ENCODE measurements around the gene ZDHHC6. TPM values are rescaled to one million over a fixed set of nuclear protein-coding genes. Genes with fewer than 3 reads are reported as not detected.
A peak's percentile ranks its signal among the peaks of the same experiment; 100 is the strongest.
"Not testable (repeated sequence)": the region's sequence is repeated elsewhere in the genome, so short reads cannot be mapped to it uniquely, and the experiment has no call there.

Gene ZDHHC6
- polyA plus RNA-seq, 2 donors = 21.8 to 35.5 TPM

DNA sequence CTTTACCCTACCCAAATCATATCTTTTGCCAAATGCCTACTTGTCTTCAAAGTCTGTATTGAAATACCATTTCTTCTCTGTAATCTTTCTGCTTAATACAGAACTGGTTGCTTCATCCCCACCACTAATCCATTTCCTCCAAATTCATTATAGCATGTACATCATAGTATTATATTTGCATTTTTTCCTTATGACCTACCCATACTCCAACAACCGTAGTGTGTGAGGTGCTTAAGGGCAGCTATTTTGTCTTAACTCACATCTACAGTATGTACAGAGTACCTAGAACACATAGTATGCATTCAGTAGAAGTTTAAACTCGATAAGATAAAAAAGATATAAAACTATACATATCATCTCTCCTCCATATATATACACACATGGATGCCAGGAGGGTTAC, 49.1 kb downstream of the ZDHHC6 start:
- Histone ChIP-seq H3K27ac (ENCODE audit: low read depth in 2 of 2, low read length in 1 of 2) (no peak overlapping the region), H3K27me3 (ENCODE audit: control insufficient read depth in 1 of 2, insufficient read depth in 2 of 2, low read length in 2 of 2) (no peaks in the 10 kb centered on the region), H3K4me1 (ENCODE audit: control insufficient read depth in 2 of 2, insufficient read depth in 2 of 2, low read length in 1 of 2) (no peaks in the 10 kb centered on the region), H3K9me3 (ENCODE audit: control insufficient read depth in 2 of 2, insufficient read depth in 1 of 2, low read depth in 1 of 2, low read length in 1 of 2) (no peaks in the 10 kb centered on the region), H3K36me3 (ENCODE audit: control insufficient read depth in 2 of 2, insufficient read depth in 2 of 2, low read length in 1 of 2) (peaks cover 0 to 2% of the 10 kb centered on the region in 2 donors), H3K4me3 (ENCODE audit: low read depth in 1 of 2, low read length in 2 of 2) (no peak overlapping the region)
- 91 to 94% methylated on average over 2 of the region's 2 CpGs for WGBS, 2 donors

DNA sequence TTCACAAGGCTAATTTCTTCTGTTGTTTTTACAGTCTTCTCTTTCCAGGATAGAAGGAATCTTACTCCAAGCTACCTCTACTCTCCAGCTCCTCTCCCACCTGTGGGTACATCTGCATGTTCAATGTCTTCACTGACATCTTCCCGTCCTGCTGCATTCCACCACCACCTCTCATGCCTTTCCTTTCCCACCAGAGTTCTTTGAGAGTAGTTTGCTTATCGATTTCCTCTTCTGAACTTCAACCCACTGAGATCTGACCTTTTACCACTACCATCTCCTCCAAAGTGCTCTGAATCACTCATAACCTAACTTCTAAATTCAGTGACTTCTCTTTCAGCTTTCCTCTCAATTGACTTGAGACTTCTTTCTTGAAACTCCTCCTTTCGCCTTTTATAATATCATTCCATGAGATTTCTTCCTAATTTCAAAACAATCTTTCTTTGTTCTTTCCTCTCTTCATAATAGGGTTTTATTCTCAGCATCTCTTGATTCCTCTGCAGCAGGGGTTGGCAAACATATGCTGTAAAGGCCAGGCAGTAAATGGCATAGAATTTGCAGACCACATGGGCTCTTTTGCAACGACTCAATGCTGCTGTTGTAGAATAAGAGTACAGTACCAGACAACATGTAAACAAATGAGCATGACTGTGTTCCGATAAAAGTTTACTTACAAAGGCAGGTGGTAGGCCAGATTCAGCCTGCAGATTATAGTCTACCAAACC, 50.7 kb downstream of the ZDHHC6 start:
- no peaks in the 10 kb centered on the region for H3K27me3 ChIP-seq (ENCODE audit: control insufficient read depth in 1 of 2, insufficient read depth in 2 of 2, low read length in 2 of 2)
- no peak overlapping the region for H3K27ac ChIP-seq (ENCODE audit: low read depth in 2 of 2, low read length in 1 of 2)
- H3K36me3 ChIP-seq (ENCODE audit: control insufficient read depth in 2 of 2, insufficient read depth in 2 of 2, low read length in 1 of 2) = peaks cover 0 to 2% of the 10 kb centered on the region in 2 donors
- WGBS, 2 donors = 71 to 77% methylated on average over 5 of the region's 5 CpGs
- no peak overlapping the region for H3K4me3 ChIP-seq (ENCODE audit: low read depth in 1 of 2, low read length in 2 of 2)
- H3K4me1 ChIP-seq (ENCODE audit: control insufficient read depth in 2 of 2, insufficient read depth in 2 of 2, low read length in 1 of 2) = no peaks in the 10 kb centered on the region
- no peaks in the 10 kb centered on the region for H3K9me3 ChIP-seq (ENCODE audit: control insufficient read depth in 2 of 2, insufficient read depth in 1 of 2, low read depth in 1 of 2, low read length in 1 of 2)

DNA sequence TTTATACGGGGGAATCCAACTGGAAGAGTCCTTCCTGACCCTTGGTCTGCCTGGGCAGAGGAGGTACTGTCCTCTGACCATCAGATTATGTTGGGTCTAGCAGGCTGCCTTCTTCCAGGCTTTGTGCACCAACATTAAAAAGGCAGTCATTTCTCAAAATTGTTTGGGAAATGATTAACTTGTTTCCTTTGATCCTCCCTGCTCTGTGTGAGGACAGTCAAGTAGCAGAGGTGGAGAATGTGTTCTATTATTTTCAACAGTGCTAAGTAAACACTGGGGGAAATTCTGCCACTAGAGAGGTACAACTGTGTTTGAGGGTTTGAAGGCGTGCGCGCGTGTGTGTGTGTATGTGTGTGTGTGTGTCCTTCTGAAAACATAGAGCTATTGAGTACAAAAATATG, 52.2 kb downstream of the ZDHHC6 start:
- Histone ChIP-seq H3K36me3 (ENCODE audit: control insufficient read depth in 2 of 2, insufficient read depth in 2 of 2, low read length in 1 of 2) (peaks cover 0 to 2% of the 10 kb centered on the region in 2 donors), H3K9me3 (ENCODE audit: control insufficient read depth in 2 of 2, insufficient read depth in 1 of 2, low read depth in 1 of 2, low read length in 1 of 2) (no peaks in the 10 kb centered on the region), H3K27me3 (ENCODE audit: control insufficient read depth in 1 of 2, insufficient read depth in 2 of 2, low read length in 2 of 2) (no peaks in the 10 kb centered on the region), H3K27ac (ENCODE audit: low read depth in 2 of 2, low read length in 1 of 2) (no peak overlapping the region), H3K4me1 (ENCODE audit: control insufficient read depth in 2 of 2, insufficient read depth in 2 of 2, low read length in 1 of 2) (no peaks in the 10 kb centered on the region), H3K4me3 (ENCODE audit: low read depth in 1 of 2, low read length in 2 of 2) (no peak overlapping the region)
- 64 to 70% methylated on average over 5 of the region's 5 CpGs for WGBS, 2 donors

DNA sequence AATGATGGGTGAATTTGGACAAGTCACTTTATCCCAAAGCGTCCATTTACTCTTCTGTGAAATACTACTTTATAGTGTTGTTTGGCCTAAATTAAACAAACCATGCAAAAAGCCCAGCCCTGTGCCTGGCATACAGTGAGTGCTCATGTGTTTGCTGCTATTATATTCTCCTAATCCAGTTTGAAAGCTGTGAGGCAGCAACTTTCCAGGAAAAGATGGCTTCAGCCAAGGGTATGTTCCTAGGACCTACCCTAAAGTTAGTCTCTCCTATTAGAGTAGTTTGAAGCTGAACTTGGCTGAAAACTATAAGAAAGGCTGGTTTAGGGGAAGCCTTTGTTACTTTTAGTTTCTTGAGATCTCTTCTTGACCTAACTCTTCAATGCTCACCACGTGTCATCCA, 52.9 kb downstream of the ZDHHC6 start:
- Histone ChIP-seq H3K36me3 (ENCODE audit: control insufficient read depth in 2 of 2, insufficient read depth in 2 of 2, low read length in 1 of 2) (peaks cover 0 to 2% of the 10 kb centered on the region in 2 donors), H3K27ac (ENCODE audit: low read depth in 2 of 2, low read length in 1 of 2) (no peak overlapping the region), H3K9me3 (ENCODE audit: control insufficient read depth in 2 of 2, insufficient read depth in 1 of 2, low read depth in 1 of 2, low read length in 1 of 2) (no peaks in the 10 kb centered on the region), H3K27me3 (ENCODE audit: control insufficient read depth in 1 of 2, insufficient read depth in 2 of 2, low read length in 2 of 2) (no peaks in the 10 kb centered on the region), H3K4me3 (ENCODE audit: low read depth in 1 of 2, low read length in 2 of 2) (no peak overlapping the region), H3K4me1 (ENCODE audit: control insufficient read depth in 2 of 2, insufficient read depth in 2 of 2, low read length in 1 of 2) (peaks cover 0 to 4% of the 10 kb centered on the region in 2 donors)
- 71 to 81% methylated on average over 2 of the region's 2 CpGs for WGBS, 2 donors

DNA sequence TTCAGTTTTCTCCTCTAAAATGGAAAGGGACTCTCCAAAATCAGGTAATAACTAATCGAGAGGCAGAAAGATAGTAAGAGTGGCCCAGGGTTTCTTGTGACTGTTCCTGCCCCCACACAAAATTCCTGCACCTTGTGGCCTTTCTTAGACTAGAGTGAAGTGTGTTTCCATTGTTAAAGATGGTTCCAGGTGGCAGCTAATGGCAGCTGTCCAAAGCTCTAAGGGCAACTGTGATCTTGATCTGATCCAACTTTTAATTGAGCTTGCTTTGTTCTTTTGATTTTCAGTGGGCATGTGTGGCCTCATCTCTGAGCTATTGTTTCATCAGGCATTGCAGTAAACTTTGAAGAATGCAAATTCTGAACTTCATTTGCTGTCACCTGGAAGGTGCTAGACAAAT, 53.4 kb downstream of the ZDHHC6 start:
- 48 to 65% methylated on average over 1 of the region's 1 CpG for WGBS, 2 donors
- H3K36me3 ChIP-seq (ENCODE audit: control insufficient read depth in 2 of 2, insufficient read depth in 2 of 2, low read length in 1 of 2) = peaks cover 0 to 2% of the 10 kb centered on the region in 2 donors
- no peak overlapping the region for H3K27ac ChIP-seq (ENCODE audit: low read depth in 2 of 2, low read length in 1 of 2)
- no peaks in the 10 kb centered on the region for H3K9me3 ChIP-seq (ENCODE audit: control insufficient read depth in 2 of 2, insufficient read depth in 1 of 2, low read depth in 1 of 2, low read length in 1 of 2)
- no peaks in the 10 kb centered on the region for H3K27me3 ChIP-seq (ENCODE audit: control insufficient read depth in 1 of 2, insufficient read depth in 2 of 2, low read length in 2 of 2)
- H3K4me3 ChIP-seq (ENCODE audit: low read depth in 1 of 2, low read length in 2 of 2) = no peak overlapping the region
- peaks cover 0 to 4% of the 10 kb centered on the region in 2 donors for H3K4me1 ChIP-seq (ENCODE audit: control insufficient read depth in 2 of 2, insufficient read depth in 2 of 2, low read length in 1 of 2)

DNA sequence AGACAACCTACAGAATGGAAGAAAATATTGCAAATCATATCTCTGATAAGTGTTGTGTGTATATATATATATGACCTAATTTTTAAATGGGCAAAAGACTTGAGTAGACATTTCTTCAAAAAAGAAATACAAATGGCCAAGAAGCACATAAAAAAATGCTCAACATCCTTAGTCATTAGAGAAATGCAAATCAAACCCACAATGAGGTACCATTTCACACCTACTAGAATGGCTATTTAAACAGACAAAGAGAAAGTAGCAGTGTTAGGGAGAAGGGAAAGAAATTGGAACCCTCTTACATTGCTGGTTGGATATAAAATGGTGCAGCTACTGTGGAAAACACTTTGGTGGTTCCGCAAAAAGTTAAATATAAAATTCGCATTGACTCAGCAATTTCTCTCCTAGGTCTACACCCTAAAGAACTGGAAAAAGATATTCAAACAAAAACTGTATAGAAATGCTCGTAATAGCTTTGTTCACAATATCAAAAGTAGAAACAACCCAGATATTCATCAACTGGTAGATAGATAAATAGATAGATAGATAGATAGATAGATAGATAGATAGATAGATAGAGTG, 56.5 kb downstream of the ZDHHC6 start:
- WGBS, 2 donors = 94 to 98% methylated on average over 3 of the region's 3 CpGs
- H3K27ac ChIP-seq (ENCODE audit: low read depth in 2 of 2, low read length in 1 of 2) = no peak overlapping the region
- H3K4me3 ChIP-seq (ENCODE audit: low read depth in 1 of 2, low read length in 2 of 2) = no peak overlapping the region
- H3K36me3 ChIP-seq (ENCODE audit: control insufficient read depth in 2 of 2, insufficient read depth in 2 of 2, low read length in 1 of 2) = no peaks in the 10 kb centered on the region
- no peaks in the 10 kb centered on the region for H3K9me3 ChIP-seq (ENCODE audit: control insufficient read depth in 2 of 2, insufficient read depth in 1 of 2, low read depth in 1 of 2, low read length in 1 of 2)
- no peaks in the 10 kb centered on the region for H3K27me3 ChIP-seq (ENCODE audit: control insufficient read depth in 1 of 2, insufficient read depth in 2 of 2, low read length in 2 of 2)
- peaks cover 0 to 4% of the 10 kb centered on the region in 2 donors for H3K4me1 ChIP-seq (ENCODE audit: control insufficient read depth in 2 of 2, insufficient read depth in 2 of 2, low read length in 1 of 2)

DNA sequence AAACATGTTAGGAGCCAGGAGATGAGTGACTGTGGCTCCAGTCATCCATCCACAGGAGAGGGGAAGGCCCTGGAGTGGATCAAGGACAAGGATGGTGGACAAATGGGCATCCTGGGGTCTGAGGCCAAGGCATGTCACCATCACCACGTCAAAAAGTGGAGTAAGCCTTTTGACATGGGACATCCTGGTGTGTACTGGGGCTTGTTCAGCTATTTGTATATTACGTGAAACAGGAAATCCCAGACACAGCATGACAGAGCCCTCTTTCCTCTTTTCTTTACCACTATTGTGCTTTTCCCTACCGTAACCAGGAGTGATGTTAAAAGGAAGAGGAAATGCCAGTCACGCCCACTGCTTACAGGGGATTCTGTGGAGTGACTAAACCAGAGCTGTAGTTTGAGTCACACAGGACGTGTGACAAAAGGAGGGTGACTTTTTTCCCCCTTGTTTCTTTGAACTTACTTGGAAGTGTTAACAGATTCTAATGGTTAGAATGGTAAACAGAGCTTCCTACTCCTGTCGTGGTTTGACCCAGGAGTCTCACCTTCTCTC, 57.4 kb downstream of the ZDHHC6 start:
- Histone ChIP-seq H3K4me1 (ENCODE audit: control insufficient read depth in 2 of 2, insufficient read depth in 2 of 2, low read length in 1 of 2) (peaks cover 0 to 4% of the 10 kb centered on the region in 2 donors), H3K4me3 (ENCODE audit: low read depth in 1 of 2, low read length in 2 of 2) (no peak overlapping the region), H3K27me3 (ENCODE audit: control insufficient read depth in 1 of 2, insufficient read depth in 2 of 2, low read length in 2 of 2) (no peaks in the 10 kb centered on the region), H3K36me3 (ENCODE audit: control insufficient read depth in 2 of 2, insufficient read depth in 2 of 2, low read length in 1 of 2) (no peaks in the 10 kb centered on the region), H3K27ac (ENCODE audit: low read depth in 2 of 2, low read length in 1 of 2) (peak overlapping the region; percentile 57 to 79), H3K9me3 (ENCODE audit: control insufficient read depth in 2 of 2, insufficient read depth in 1 of 2, low read depth in 1 of 2, low read length in 1 of 2) (no peaks in the 10 kb centered on the region)
- 25 to 27% methylated on average over 6 of the region's 6 CpGs for WGBS, 2 donors

DNA sequence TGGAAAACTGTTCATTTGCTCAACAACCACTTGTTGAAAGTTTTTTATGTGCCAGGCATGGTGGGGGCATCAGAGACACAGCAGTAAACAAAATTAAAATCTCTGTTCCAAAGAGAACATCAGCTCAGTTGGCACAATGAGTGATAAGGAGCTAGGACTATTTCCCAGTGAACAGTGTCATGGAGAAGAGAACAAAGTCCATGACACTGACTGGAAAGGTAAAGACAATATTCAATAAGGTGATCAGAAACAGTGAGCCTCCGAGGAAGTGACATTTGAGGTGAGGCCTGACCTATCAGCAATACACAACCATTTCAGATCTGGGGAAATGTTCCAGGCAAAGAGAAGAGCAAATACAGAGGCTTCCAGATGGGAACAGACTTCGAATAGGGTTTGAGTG, 58.2 kb downstream of the ZDHHC6 start:
- Histone ChIP-seq H3K27ac (ENCODE audit: low read depth in 2 of 2, low read length in 1 of 2) (peak overlapping the region; percentile 41 to 42), H3K9me3 (ENCODE audit: control insufficient read depth in 2 of 2, insufficient read depth in 1 of 2, low read depth in 1 of 2, low read length in 1 of 2) (no peaks in the 10 kb centered on the region), H3K27me3 (ENCODE audit: control insufficient read depth in 1 of 2, insufficient read depth in 2 of 2, low read length in 2 of 2) (no peaks in the 10 kb centered on the region), H3K36me3 (ENCODE audit: control insufficient read depth in 2 of 2, insufficient read depth in 2 of 2, low read length in 1 of 2) (no peaks in the 10 kb centered on the region), H3K4me3 (ENCODE audit: low read depth in 1 of 2, low read length in 2 of 2) (no peak overlapping the region), H3K4me1 (ENCODE audit: control insufficient read depth in 2 of 2, insufficient read depth in 2 of 2, low read length in 1 of 2) (peaks cover 0 to 4% of the 10 kb centered on the region in 2 donors)
- WGBS, 2 donors = 62 to 86% methylated on average over 2 of the region's 2 CpGs

DNA sequence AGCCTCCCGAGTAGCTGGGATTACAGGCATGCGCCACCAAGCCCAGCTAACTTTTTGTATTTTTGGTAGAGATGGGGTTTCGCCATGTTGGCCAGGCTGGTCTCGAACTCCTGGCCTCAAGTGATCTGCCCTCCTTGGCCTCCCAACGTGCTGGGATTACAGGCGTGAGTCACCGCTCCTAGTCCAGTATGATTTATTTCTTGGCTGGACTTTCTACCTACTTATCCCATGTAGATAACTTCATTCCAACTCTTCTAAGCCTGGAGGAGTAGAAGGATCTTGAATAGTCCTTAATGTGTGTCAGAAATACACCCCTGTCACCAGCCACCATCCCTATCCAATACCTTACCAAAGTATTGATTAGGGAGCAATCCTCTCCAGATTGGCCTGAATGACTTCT, 58.7 kb downstream of the ZDHHC6 start:
- H3K4me3 ChIP-seq (ENCODE audit: low read depth in 1 of 2, low read length in 2 of 2); H3K27me3 ChIP-seq (ENCODE audit: control insufficient read depth in 1 of 2, insufficient read depth in 2 of 2, low read length in 2 of 2); H3K4me1 ChIP-seq (ENCODE audit: control insufficient read depth in 2 of 2, insufficient read depth in 2 of 2, low read length in 1 of 2); H3K9me3 ChIP-seq (ENCODE audit: control insufficient read depth in 2 of 2, insufficient read depth in 1 of 2, low read depth in 1 of 2, low read length in 1 of 2); H3K27ac ChIP-seq (ENCODE audit: low read depth in 2 of 2, low read length in 1 of 2); H3K36me3 ChIP-seq (ENCODE audit: control insufficient read depth in 2 of 2, insufficient read depth in 2 of 2, low read length in 1 of 2): not testable (repeated sequence)
- 73 to 88% methylated on average over 7 of the region's 7 CpGs for whole genome bisulfite sequencing, 2 donors

DNA sequence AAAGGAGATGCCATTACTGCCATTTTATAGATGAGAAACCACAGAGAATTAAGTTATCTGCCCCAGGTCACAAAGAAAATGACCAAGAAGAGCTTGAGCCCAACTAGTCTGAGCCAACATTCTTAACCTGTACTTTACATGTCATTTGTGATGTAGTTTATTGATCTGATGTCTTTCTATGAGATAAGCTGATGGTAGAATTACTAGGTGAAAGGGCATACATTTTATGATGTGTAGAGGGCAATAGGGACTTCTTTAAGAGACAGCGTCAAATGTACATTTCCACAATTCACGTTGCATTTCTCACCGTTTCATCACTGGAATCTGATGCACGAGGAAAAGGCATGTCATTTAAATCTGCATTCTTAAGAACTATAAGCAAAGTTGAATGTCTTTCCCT, 61.5 kb downstream of the ZDHHC6 start:
- WGBS, 2 donors = 71 to 90% methylated on average over 4 of the region's 4 CpGs
- Histone ChIP-seq H3K4me3 (ENCODE audit: low read depth in 1 of 2, low read length in 2 of 2) (no peak overlapping the region), H3K9me3 (ENCODE audit: control insufficient read depth in 2 of 2, insufficient read depth in 1 of 2, low read depth in 1 of 2, low read length in 1 of 2) (no peaks in the 10 kb centered on the region), H3K27me3 (ENCODE audit: control insufficient read depth in 1 of 2, insufficient read depth in 2 of 2, low read length in 2 of 2) (no peaks in the 10 kb centered on the region), H3K27ac (ENCODE audit: low read depth in 2 of 2, low read length in 1 of 2) (no peak overlapping the region), H3K4me1 (ENCODE audit: control insufficient read depth in 2 of 2, insufficient read depth in 2 of 2, low read length in 1 of 2) (peaks cover 0 to 4% of the 10 kb centered on the region in 2 donors), H3K36me3 (ENCODE audit: control insufficient read depth in 2 of 2, insufficient read depth in 2 of 2, low read length in 1 of 2) (no peaks in the 10 kb centered on the region)

Measured in esophagus (tissue), 2 donors.